Activated CD4-positive, alpha-beta T cell treated with anti-CD3 and anti-CD28 coated beads, Interleukin-10, Interleukin-2, amounts not matched to agents 100 ng/mL and 50 ng/mL, durations not matched to agents 16 hours and 8 hours (primary cell): ENCODE measurements around the gene CDC5L.

Experiments used
- DNase-seq: peaks from one replicate; pipeline ENCODE4 v3.0.0-alpha.2; 2020

Gene CDC5L

GRCh38 chr6:44477293-44477894 lies 89.9 kb downstream of the CDC5L start:
- no peak for DNase-seq

GRCh38 chr6:44478158-44478557 lies 90.7 kb downstream of the CDC5L start:
- no peak for DNase-seq

DNA sequence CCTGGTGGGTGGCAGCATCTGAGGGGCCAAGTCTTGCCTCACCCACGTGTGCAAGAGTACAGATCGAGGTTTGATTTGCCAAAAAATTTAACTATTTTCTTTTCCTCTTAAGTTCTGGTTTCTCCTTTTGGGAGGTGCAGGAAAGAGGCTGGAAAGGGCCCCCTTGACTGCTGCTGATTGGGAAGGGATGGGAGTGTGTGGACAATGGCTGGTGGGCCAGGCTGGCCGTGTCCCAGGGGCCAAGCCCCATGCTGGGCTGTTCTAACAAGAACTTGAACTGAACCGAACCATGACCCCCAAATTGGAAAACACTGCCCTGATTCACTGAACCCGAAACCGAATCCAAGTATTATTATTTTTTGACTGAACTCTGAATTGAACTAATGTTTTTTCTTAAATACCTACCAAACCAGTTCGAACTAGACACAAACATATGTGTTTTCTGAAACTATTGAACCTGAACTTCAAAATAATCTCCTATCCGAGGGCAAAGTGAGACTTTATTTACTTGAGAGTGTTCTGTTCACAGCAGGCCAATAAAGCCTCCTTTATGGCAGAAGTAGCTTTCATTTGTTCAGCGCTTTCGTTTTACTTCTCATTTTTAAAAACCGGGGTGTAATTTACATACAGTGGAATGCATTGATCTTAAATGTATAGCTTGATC lies 91.2 kb downstream of the CDC5L start:
- DNase-seq = no peak

DNA sequence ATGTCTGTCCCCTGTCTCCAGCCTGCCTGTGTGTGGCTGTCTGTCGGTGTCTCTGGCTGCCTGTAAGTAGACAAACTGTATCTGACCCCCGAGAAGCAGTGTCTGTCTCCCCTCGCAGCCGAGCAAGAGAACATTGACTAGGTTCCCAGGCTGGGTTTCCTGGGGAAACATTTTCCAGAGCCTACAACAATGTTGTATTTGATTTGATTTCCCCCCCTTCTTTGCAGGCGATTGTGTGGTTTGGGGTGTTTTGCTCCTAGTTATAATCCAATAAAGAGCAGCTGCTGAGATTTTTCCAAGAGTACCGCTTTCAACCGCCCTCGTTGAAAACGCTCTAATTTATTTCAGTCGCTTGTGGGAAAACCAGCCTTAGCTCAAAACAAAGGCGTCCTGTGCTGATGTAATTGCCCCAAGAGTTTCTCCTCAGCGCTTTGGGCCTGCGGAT lies 92.6 kb downstream of the CDC5L start:
- DNase-seq = no peak

DNA sequence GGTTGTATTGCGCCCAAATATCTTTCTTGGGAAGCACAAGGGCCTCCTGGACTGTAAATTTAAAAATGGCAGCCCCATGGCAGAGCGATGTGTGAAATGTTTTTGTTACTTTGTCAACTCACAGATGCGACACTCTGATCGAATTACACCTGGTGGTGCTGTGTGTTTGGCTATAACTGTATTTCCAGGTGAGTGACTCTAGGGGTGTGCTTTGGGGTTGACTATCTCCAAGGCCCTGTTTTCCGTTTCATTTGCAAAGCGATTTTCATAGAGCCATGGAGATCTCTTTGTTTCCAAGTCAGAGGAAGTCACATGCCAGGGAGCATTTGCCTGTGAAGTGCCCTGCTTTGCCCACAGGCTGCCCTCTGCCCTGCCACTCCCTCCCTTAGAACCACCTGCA lies 93.5 kb downstream of the CDC5L start:
- no peak for DNase-seq

- no peak for DNase-seq
Measured at GRCh38 chr6:44481760-44482159, 94.3 kb downstream of the CDC5L start.

DNA sequence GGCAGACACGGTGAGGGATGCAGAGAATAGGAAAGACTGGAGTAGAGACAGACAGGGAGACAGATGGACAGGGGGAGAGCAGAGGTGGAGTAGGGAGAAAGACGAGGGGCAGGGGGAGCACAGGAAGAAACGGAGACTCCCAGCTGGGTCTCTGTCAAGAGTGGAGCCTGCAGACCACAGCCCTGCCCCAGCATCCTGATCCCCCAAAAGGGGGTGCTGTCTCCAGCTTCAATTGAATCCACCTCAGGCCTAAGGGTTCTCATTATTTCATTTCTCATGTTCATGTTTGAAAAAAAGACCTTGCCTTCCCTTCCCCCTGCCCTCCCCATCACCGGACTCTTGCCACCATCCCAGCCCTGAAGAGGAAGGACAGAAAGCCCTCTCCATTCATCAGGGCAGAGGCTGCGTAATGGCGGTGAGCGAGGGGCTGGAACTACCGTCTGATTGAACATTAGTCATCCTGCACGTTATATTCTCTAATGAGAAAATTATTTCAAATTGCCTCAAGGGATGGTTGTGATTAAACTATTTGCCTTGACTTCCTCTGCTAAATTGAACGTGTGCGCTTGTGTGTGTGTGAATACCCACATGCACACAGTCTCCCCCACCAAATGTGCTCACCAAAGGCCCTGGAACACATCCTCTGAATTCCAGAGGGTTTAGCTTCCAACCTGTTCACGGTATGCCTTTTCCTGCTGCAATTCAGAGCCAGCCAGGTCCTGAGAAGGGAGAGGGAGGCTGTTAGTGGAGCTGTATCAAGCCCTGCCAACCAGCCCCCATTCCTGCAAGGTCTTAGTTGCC lies 98.3 kb downstream of the CDC5L start:
- no peak for DNase-seq

DNA sequence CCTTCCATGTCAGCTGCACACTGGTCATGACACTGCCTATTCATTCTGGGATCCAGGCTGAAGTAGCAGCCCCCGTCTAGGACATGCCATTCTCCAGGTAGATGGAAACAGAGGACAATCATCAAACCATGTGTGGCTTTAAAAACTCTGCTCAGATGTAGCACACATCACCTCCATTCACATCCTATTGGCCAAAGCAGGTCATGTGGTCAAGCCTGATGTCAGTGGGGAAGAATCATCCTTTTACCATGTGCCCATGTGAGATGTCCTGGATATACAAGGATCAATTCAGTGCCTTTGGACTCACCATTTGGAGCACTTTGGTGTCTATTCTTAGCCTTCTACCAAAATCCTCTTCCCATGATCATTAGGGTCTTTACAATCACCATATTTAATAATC lies 99.5 kb downstream of the CDC5L start:
- DNase-seq = no peak

- no peak for DNase-seq
Measured at GRCh38 chr6:44487586-44487985, 100.1 kb downstream of the CDC5L start.

GRCh38 chr6:44489910-44490604 lies 102.6 kb downstream of the CDC5L start:
- no peak for DNase-seq

GRCh38 chr6:44493132-44493531 lies 105.6 kb downstream of the CDC5L start:
- no peak for DNase-seq

DNA sequence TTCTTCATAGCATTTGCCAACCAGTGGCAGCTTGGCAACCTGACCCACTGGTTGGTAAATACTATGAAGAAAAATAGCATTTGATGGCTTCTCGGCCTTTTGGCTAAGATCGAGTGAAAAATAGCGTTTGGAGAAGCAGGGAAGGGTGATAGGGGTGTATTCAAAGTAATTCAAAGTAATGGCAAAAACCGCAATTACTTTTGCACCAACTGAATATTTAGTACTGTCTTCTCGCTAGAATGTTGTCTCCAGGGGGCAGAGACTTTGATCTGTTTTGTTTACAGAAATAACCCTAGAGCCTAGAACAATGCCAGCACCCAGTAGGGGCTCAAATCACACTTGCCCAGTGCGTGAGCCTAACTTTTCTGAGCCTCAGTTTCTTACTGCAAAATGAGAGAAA lies 106.1 kb downstream of the CDC5L start:
- no peak for DNase-seq

DNA sequence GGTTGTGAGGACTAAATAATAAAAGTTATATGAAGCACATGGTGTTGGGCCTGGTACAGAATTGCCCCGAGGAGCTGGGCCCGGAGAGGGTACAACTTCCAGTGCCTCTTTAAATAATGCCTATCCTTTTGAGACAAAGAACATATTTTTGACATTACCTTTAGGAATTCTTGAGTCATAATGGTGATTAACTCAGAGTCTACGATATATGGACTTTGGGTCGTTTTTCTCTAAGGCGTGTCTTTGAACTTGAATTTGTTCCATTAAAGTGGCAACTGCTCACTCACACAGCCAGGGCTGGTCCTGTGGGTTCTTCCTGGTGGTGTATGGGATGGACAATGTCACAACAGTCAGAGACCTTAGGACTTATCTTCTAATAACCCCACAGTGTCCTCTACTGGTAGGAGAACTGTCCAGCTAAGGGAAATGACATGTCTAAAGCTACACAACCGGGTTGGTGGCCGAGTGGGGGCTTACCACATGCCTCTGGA lies 106.5 kb downstream of the CDC5L start:
- DNase-seq = no peak

DNA sequence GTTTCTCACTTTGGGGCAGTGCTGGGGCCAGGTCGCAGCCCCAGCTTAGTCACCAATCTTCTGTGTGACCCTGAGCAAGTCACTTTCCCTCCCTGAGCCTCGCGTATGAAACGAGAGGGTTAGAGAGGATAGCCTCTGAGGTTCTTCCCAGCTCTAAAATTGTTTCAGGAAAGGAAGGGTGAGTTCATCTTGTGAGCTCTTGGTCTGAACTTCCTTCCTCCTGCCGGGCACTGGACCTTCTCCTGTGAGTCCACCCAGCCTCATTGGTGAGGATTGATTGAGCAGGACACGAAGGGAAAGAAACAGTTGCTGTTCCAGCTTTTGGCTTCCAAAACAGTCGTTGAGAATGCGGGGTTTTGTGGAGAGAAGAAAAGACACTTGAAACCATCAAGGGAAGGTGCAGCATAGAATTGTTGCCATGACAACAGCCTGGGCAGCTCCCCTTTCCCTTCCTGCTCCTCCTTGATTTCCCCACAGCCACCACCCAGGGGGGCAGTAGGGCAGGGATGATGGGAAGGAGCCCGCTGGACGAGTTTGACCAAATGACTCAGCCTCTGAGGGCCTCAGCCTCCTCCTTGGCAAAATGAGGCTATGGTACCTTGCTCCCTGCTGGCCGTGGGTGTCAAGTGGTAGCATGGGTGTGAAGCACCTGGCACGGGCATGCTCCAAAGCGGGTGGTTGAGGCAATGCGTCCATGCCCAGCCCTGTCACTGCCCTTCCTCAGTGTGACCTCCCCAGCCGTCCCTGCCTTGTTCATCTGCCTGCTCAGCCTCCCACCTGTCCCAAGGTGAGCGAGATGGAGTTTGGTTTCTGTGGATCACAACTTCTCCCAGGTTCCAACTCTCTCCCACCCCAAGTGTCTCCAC lies 107.8 kb downstream of the CDC5L start:
- DNase-seq = no peak

- no peak for DNase-seq
Measured at GRCh38 chr6:44496665-44497369, 109.3 kb downstream of the CDC5L start.

DNA sequence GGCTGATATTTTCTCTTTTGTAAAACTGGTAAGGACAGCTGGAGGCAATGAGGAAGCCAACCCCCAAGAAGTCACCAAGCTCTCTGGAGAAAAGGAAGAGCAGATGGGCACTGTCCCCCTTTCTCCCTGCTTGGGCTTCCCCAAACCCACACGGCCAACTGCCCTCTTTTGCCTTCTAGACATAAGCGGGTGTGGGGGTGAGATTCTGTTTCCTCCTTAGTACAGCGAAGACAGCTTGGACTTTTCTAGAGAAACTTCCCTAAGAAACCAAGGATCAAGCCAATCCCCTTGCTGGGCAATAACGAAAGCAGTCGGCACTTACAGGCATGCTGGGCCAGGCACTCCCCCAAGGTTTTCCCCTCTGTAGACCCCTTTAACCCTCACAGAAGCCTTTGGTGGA lies 110.3 kb downstream of the CDC5L start:
- DNase-seq = no peak

DNA sequence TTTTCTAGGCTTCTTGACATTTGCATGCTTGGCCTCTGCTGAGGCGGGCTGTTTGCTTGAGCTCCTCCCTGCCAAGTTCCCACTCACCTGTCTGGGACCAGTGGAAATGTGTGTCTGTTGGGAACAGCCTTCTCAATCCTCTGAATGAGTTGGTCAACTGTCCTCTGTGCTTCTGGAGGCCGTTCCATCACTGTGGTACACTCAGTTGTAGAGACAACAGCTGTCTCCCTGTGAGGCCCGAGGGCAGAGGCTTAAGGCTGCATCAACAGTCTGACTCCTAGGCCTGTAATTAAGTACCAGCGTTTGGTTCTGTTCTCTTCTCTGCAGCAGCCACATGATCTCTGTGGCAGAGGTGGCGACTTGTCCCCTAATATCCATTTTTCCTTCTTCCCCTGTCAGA lies 110.9 kb downstream of the CDC5L start:
- DNase-seq = no peak

DNA sequence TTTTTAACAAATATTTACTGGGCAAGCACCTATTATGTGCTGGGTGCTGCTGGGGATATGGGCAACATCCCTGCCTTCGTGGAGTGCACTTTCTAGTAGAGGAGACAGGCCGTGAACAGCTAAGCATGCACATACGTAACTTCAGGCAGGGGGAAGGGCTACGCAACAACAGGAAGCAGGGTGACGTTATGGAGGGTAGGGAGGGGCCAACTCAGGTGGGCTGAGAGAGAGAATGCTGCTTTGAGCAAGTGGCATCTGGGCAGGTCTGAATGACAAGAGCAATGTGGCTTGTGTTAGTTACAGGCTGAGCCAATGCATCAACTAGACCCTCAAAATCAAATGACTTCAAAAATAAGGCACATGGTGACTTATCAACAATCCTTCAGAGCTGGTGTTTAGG lies 112.1 kb downstream of the CDC5L start:
- DNase-seq = no peak
